Measurements from ENCODE around the gene ZNF14. TPM values are rescaled to one million over a fixed set of nuclear protein-coding genes. Genes with fewer than 3 reads are reported as not detected.
A peak's percentile ranks its signal among the peaks of the same experiment; 100 is the strongest.
"Not testable (repeated sequence)": the region's sequence is repeated elsewhere in the genome, so short reads cannot be mapped to it uniquely, and the experiment has no call there.

ZNF14 gene
- total and polyA plus RNA-seq, 12 donors: 1.8 to 6.6 (median 3.8) TPM

- Histone ChIP-seq H3K4me1 (peaks cover 7 to 29% (median 20%) of the 10 kb centered on the region in 9 donors), H3K36me3 (peaks cover 0 to 6% (median 0%) of the 10 kb centered on the region in 9 donors), H3K9me3 (peaks cover 0 to 4% (median 0%) of the 10 kb centered on the region in 11 donors), H3K27ac (peak overlapping the region in 9 of 10 donors; percentile 35 to 87 (median 75)), H3K27me3 (no peaks in the 10 kb centered on the region), H3K4me3 (peak overlapping the region; percentile 43 to 87 (median 76))
- intact Hi-C loops (cut with DNase I): loop anchor here in 4 of 10 donors (5.0 kb wide), 4 partner anchors 36 to 126 kb away; partner anchors contain the start of genes ZNF101 (in 1 of the 4), ZNF506 (in 1 of the 4) and ZNF93 (in 1 of the 4)
- ATAC-seq: peak; percentile 100
- TF ChIP-seq, protein P1, sequence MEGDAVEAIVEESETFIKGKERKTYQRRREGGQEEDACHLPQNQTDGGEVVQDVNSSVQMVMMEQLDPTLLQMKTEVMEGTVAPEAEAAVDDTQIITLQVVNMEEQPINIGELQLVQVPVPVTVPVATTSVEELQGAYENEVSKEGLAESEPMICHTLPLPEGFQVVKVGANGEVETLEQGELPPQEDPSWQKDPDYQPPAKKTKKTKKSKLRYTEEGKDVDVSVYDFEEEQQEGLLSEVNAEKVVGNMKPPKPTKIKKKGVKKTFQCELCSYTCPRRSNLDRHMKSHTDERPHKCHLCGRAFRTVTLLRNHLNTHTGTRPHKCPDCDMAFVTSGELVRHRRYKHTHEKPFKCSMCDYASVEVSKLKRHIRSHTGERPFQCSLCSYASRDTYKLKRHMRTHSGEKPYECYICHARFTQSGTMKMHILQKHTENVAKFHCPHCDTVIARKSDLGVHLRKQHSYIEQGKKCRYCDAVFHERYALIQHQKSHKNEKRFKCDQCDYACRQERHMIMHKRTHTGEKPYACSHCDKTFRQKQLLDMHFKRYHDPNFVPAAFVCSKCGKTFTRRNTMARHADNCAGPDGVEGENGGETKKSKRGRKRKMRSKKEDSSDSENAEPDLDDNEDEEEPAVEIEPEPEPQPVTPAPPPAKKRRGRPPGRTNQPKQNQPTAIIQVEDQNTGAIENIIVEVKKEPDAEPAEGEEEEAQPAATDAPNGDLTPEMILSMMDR (IDR thresholded peaks at IDR 0.05): peak in 4 of 9 donors; percentile 12 to 35 (median 18)
- peak; percentile 96 to 98 for DNase-seq
- 0% methylated on average over 36 of the region's 36 CpGs for WGBS, 2 donors
Measured at GRCh38 chr19:19776206-19777008, 43.5 kb upstream of the ZNF14 start.

GRCh38 chr19:19775891-19776205 lies 42.9 kb upstream of the ZNF14 start:
- peaks cover 0 to 4% (median 0%) of the 10 kb centered on the region in 11 donors for H3K9me3 ChIP-seq
- DNase-seq (no peak), ATAC-seq (peak in 2 of 8 donors; percentile 0 to 5)
- peaks cover 7 to 29% (median 20%) of the 10 kb centered on the region in 9 donors for H3K4me1 ChIP-seq
- peak overlapping the region in 9 of 10 donors; percentile 32 to 87 (median 75) for H3K27ac ChIP-seq
- WGBS, 2 donors: 1 to 2% methylated on average over 11 of the region's 11 CpGs
- no peaks in the 10 kb centered on the region for H3K27me3 ChIP-seq
- peaks cover 0 to 6% (median 0%) of the 10 kb centered on the region in 9 donors for H3K36me3 ChIP-seq
- intact Hi-C loops (cut with DNase I): loop anchor here in 4 of 10 donors (5.0 kb wide), 4 partner anchors 36 to 126 kb away; partner anchors contain the start of genes ZNF101 (in 1 of the 4), ZNF506 (in 1 of the 4) and ZNF93 (in 1 of the 4)
- peak overlapping the region; percentile 40 to 87 (median 76) for H3K4me3 ChIP-seq
- TF ChIP-seq, protein P1 (IDR thresholded peaks at IDR 0.05): no peak

GRCh38 chr19:19774354-19775033 lies 41.6 kb upstream of the ZNF14 start:
- intact Hi-C loops (cut with DNase I): loop anchor here in 4 of 10 donors (5.0 kb wide), 4 partner anchors 38 to 128 kb away; partner anchors contain the start of genes ZNF101 (in 1 of the 4), ZNF506 (in 1 of the 4) and ZNF93 (in 1 of the 4)
- ATAC-seq (no peak), DNase-seq (no peak)
- 88 to 89% methylated on average over 14 of the region's 14 CpGs for WGBS, 2 donors
- TF ChIP-seq, protein P1 (IDR thresholded peaks at IDR 0.05): no peak
- no peak overlapping the region for H3K27ac ChIP-seq
- H3K27me3 ChIP-seq: no peaks in the 10 kb centered on the region
- no peak overlapping the region for H3K4me3 ChIP-seq
- peaks cover 0 to 5% (median 0%) of the 10 kb centered on the region in 9 donors for H3K36me3 ChIP-seq
- H3K4me1 ChIP-seq: peaks cover 7 to 29% (median 20%) of the 10 kb centered on the region in 9 donors
- H3K9me3 ChIP-seq: no peaks in the 10 kb centered on the region

DNA sequence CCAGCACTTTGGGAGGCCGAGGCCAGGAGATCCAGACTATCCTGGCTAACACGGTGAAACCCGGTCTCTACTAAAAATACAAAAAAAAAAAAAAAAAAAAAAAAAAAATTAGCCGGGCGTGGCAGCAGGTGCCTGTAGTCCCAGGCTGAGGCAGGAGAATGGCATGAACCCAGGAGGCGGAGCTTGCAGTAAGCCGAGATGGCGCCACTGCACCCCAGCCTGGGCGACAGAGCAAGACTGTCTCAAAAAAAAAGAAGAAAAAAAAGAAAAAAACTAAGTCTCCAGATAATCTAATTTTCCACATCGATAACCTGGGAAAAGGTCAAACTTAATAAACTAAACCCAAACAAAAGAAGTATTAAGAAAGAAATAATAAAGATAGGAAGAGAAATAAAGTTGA lies 39.1 kb upstream of the ZNF14 start:
- H3K4me3 ChIP-seq; DNase-seq; intact Hi-C loops (cut with DNase I); H3K27me3 ChIP-seq; H3K27ac ChIP-seq; H3K36me3 ChIP-seq; H3K9me3 ChIP-seq; ATAC-seq: not testable (repeated sequence)
- peaks cover under 1 to 11% (median 10%) of the 10 kb centered on the region in 9 donors for H3K4me1 ChIP-seq
- WGBS, 2 donors: 84 to 86% methylated on average over 10 of the region's 10 CpGs

GRCh38 chr19:19769971-19770370 lies 37.1 kb upstream of the ZNF14 start:
- 93 to 97% methylated on average over 28 of the region's 28 CpGs for WGBS, 2 donors
- H3K9me3 ChIP-seq; H3K27ac ChIP-seq; intact Hi-C loops (cut with DNase I); H3K36me3 ChIP-seq; ATAC-seq; H3K27me3 ChIP-seq; DNase-seq; H3K4me3 ChIP-seq; H3K4me1 ChIP-seq: not testable (repeated sequence)
